Anterior cingulate cortex (tissue), 58 donors: ENCODE measurements around the gene IQCH.

Experiments used
- DNase-seq, 58 donors: peaks; one replicate each; lab custom pipeline; 2025; lab: John Stamatoyannopoulos, UW

IQCH gene

GRCh38 chr15:67385971-67386370 is 131.4 kb downstream of the IQCH start:
- no peak for DNase-seq

- no peak for DNase-seq
These were observed 132.4 kb downstream of the IQCH start for GRCh38 chr15:67386947-67387346.

GRCh38 chr15:67389975-67390374 is 135.4 kb downstream of the IQCH start:
- DNase-seq, result no peak

GRCh38 chr15:67394873-67395639 is 140.5 kb downstream of the IQCH start:
- no peak for DNase-seq

- peak in 1 of 58 donors; percentile 9 for DNase-seq
These were observed 141.5 kb downstream of the IQCH start for GRCh38 chr15:67396114-67396513.

- no peak for DNase-seq
These were observed 142.6 kb downstream of the IQCH start for GRCh38 chr15:67397139-67397538.

- no peak for DNase-seq
These were observed 145.3 kb downstream of the IQCH start for GRCh38 chr15:67399925-67400324.

GRCh38 chr15:67400890-67401289 is 146.3 kb downstream of the IQCH start:
- DNase-seq, result no peak

- no peak for DNase-seq
These were observed 146.8 kb downstream of the IQCH start for GRCh38 chr15:67401336-67401735.

- no peak for DNase-seq
These were observed 149.0 kb downstream of the IQCH start for GRCh38 chr15:67403428-67404154.

GRCh38 chr15:67405208-67406191 is 150.9 kb downstream of the IQCH start:
- DNase-seq, result no peak

- DNase-seq, result no peak
These were observed 151.8 kb downstream of the IQCH start for GRCh38 chr15:67406257-67406861.

- no peak for DNase-seq
These were observed 153.2 kb downstream of the IQCH start for GRCh38 chr15:67407786-67408185.

- no peak for DNase-seq
These were observed 154.6 kb downstream of the IQCH start for GRCh38 chr15:67409175-67409574.

- no peak for DNase-seq
These were observed 156.9 kb downstream of the IQCH start for GRCh38 chr15:67411486-67411885.

GRCh38 chr15:67413770-67414390 is 159.3 kb downstream of the IQCH start:
- no peak for DNase-seq

- no peak for DNase-seq
These were observed 160.6 kb downstream of the IQCH start for GRCh38 chr15:67415181-67415580.

- DNase-seq, result no peak
These were observed 162.3 kb downstream of the IQCH start for GRCh38 chr15:67416891-67417290.

GRCh38 chr15:67419705-67420104 is 165.1 kb downstream of the IQCH start:
- no peak for DNase-seq

- no peak for DNase-seq
These were observed 165.6 kb downstream of the IQCH start for GRCh38 chr15:67420137-67420536.
